Measurements from ENCODE around the gene SMARCE1.
A peak's percentile ranks its signal among the peaks of the same experiment; 100 is the strongest.
"Not testable (repeated sequence)": the region's sequence is repeated elsewhere in the genome, so short reads cannot be mapped to it uniquely, and the experiment has no call there.

SMARCE1 gene

DNA sequence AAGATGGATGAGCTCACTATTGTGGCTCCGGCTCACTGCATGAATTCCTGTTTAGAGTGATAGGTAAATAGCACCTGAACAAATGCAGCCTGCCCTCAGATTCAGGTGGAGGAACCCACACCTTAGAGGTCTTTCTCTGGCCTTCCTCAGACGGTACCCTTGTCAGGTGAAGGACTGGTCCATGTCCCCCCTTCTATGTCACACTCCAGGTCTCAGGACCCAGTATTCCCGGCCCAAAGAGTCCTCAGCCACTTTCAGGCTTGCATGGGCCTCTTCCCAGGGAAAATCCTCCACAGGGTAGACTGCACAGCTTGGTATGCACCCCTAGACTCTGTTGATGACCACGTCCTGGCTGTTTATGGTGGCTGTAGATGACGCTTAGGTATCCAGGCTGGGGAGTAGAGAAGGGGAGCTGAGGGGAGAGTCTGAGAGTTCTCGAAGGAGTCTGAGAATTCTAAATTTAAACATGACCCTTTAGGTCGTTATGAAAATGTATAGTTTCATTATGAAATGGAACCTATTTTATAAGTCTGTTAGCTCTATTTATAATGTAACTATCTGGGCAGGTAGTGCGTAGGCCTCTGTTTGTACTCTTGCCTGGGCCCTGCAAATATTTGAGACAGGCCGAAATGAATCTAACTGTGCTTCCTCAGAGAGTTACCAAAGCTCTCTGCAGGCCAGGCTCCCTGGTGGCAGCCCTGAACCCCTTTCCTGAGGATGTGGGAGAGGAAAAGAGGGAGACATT is 49.9 kb downstream of the SMARCE1 start:
- Mint-ChIP-seq H3K4me3 (peak overlapping the region; percentile 46), H3K9me3 (peaks cover 2% of the 10 kb centered on the region), H3K27me3 (no peaks in the 10 kb centered on the region), H3K4me1 (peaks cover 40% of the 10 kb centered on the region), H3K27ac (peak overlapping the region; percentile 93), H3K36me3 (no peaks in the 10 kb centered on the region)
- DNase-seq (ENCODE audit: low spot score in 2 of 2), result no peak
- no peak for ATAC-seq (ENCODE audit: low read depth)

DNA sequence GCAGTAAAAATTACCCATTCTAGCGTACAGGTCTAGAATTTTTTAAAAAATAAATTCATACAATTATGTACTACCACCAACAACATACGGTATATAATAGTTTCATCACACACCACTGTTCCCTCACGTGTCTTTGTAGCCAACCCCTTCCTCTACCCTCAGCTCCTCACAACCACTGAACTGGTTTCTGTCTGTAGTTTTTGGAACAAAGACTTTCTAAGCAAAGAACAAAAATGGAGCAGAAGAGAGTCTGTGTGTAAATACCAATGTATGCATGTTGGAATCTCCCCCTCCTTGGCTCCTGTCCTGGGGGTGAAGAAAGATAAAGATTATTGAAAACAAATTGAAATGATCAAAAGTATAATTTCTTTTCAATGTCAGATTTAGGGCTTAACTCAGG is 50.5 kb downstream of the SMARCE1 start:
- peak overlapping the region; percentile 93 for H3K27ac Mint-ChIP-seq
- ATAC-seq (ENCODE audit: low read depth) (no peak), DNase-seq (ENCODE audit: low spot score in 2 of 2) (no peak)
- peaks cover 2% of the 10 kb centered on the region for H3K9me3 Mint-ChIP-seq
- H3K27me3 Mint-ChIP-seq, result no peaks in the 10 kb centered on the region
- H3K36me3 Mint-ChIP-seq, result no peaks in the 10 kb centered on the region
- no peak overlapping the region for H3K4me3 Mint-ChIP-seq
- peaks cover 38% of the 10 kb centered on the region for H3K4me1 Mint-ChIP-seq

- Mint-ChIP-seq H3K4me1 (peaks cover 36% of the 10 kb centered on the region), H3K27ac (peak overlapping the region; percentile 93), H3K4me3 (no peak overlapping the region), H3K36me3 (no peaks in the 10 kb centered on the region), H3K27me3 (no peaks in the 10 kb centered on the region), H3K9me3 (peaks cover 2% of the 10 kb centered on the region)
- ATAC-seq (ENCODE audit: low read depth) (peak; percentile 43), DNase-seq (ENCODE audit: low spot score in 2 of 2) (peak in 1 of 2 donors; percentile 49)
Observed at GRCh38 chr17:40596261-40596919, 51.2 kb downstream of the SMARCE1 start.

- H3K27me3 Mint-ChIP-seq, result no peaks in the 10 kb centered on the region
- DNase-seq (ENCODE audit: low spot score in 2 of 2) (no peak), ATAC-seq (ENCODE audit: low read depth) (no peak)
- peaks cover 3% of the 10 kb centered on the region for H3K9me3 Mint-ChIP-seq
- H3K4me1 Mint-ChIP-seq, result peaks cover 32% of the 10 kb centered on the region
- no peak overlapping the region for H3K4me3 Mint-ChIP-seq
- H3K36me3 Mint-ChIP-seq, result peaks cover 6% of the 10 kb centered on the region
- no peak overlapping the region for H3K27ac Mint-ChIP-seq
Observed at GRCh38 chr17:40590742-40591141, 56.9 kb downstream of the SMARCE1 start.

- Mint-ChIP-seq H3K9me3 (peaks cover 5% of the 10 kb centered on the region), H3K27me3 (no peaks in the 10 kb centered on the region), H3K27ac (no peak overlapping the region), H3K36me3 (peaks cover 10% of the 10 kb centered on the region), H3K4me1 (peaks cover 34% of the 10 kb centered on the region), H3K4me3 (no peak overlapping the region)
- ATAC-seq (ENCODE audit: low read depth) (no peak), DNase-seq (ENCODE audit: low spot score in 2 of 2) (no peak)
Observed at GRCh38 chr17:40588552-40588951, 59.1 kb downstream of the SMARCE1 start.

DNA sequence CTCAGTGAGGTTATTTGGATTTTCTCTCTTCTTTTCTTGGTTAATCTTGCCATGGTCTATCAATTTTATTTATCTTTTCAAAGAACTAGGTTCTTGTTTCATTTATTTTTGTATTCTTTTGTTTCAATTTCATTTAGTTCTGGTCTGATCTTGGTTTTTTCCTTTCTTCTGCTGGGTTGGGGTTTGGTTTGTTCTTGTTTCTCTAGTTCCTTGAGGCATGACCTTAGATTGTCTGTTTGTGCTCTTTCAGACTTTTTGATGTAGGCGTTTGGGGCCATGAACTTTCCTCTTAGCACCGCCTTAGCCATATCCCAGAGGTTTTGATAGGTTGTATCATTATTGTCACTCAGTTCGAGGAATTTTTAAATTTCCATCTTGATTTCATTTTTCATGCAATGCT is 61.4 kb downstream of the SMARCE1 start:
- not testable (repeated sequence) for H3K27me3 Mint-ChIP-seq; DNase-seq (ENCODE audit: low spot score in 2 of 2); H3K9me3 Mint-ChIP-seq; ATAC-seq (ENCODE audit: low read depth)
- H3K4me3 Mint-ChIP-seq, result peak overlapping the region; percentile 18
- H3K27ac Mint-ChIP-seq, result peak overlapping the region; percentile 70
- H3K36me3 Mint-ChIP-seq, result peaks cover 10% of the 10 kb centered on the region
- H3K4me1 Mint-ChIP-seq, result peaks cover 46% of the 10 kb centered on the region

- not testable (repeated sequence) for H3K27me3 Mint-ChIP-seq; H3K9me3 Mint-ChIP-seq; H3K4me3 Mint-ChIP-seq; ATAC-seq (ENCODE audit: low read depth); DNase-seq (ENCODE audit: low spot score in 2 of 2)
- Mint-ChIP-seq H3K27ac (peak overlapping the region; percentile 70), H3K4me1 (peaks cover 50% of the 10 kb centered on the region), H3K36me3 (peaks cover 13% of the 10 kb centered on the region)
Observed at GRCh38 chr17:40584950-40585349, 62.7 kb downstream of the SMARCE1 start.

DNA sequence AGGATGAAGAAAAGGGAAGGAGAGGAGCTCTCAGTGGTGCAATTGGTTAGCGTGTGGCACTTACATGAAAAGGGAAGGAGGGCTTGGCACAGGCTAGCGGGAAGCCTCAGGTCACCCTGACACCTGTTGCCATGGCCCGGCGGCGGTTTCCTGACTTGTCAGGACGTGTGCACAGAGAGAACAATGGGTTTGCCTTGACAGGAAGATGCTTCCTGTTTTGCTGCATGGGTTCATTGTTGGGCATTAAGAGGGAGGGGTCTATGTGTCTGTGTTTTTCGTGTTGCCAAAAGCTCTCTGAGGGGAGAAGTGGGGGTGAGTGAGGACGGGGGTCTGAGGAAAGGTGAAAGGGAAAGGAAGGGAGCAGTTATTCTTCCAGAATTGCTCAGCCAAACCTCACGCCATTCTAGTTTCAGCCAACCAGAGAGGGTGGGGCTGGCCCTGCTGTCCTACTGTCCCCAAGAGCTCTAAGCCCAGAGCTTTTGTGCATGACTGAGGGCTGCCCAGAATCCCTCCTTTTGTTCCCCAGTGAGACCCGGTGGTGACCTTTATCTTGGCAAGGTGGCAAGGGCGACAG is 65.2 kb downstream of the SMARCE1 start:
- H3K9me3 Mint-ChIP-seq, result peaks cover 3% of the 10 kb centered on the region
- H3K27me3 Mint-ChIP-seq, result no peaks in the 10 kb centered on the region
- H3K4me3 Mint-ChIP-seq, result peak overlapping the region; percentile 65
- ATAC-seq (ENCODE audit: low read depth), result peak; percentile 80
- peak overlapping the region; percentile 76 for H3K27ac Mint-ChIP-seq
- peak in 1 of 2 donors; percentile 41 for DNase-seq (ENCODE audit: low spot score in 2 of 2)
- H3K36me3 Mint-ChIP-seq, result peaks cover 10% of the 10 kb centered on the region
- H3K4me1 Mint-ChIP-seq, result peaks cover 47% of the 10 kb centered on the region

GRCh38 chr17:40580140-40580539 is 67.5 kb downstream of the SMARCE1 start:
- Mint-ChIP-seq H3K9me3 (peaks cover 5% of the 10 kb centered on the region), H3K4me3 (no peak overlapping the region), H3K27me3 (no peaks in the 10 kb centered on the region), H3K36me3 (peaks cover 7% of the 10 kb centered on the region), H3K27ac (no peak overlapping the region), H3K4me1 (peaks cover 40% of the 10 kb centered on the region)
- no peak for DNase-seq (ENCODE audit: low spot score in 2 of 2)
- no peak for ATAC-seq (ENCODE audit: low read depth)

- H3K9me3 Mint-ChIP-seq, result peaks cover 10% of the 10 kb centered on the region
- no peak for DNase-seq (ENCODE audit: low spot score in 2 of 2)
- ATAC-seq (ENCODE audit: low read depth), result no peak
- no peaks in the 10 kb centered on the region for H3K27me3 Mint-ChIP-seq
- no peak overlapping the region for H3K27ac Mint-ChIP-seq
- H3K4me3 Mint-ChIP-seq, result no peak overlapping the region
- peaks cover 38% of the 10 kb centered on the region for H3K4me1 Mint-ChIP-seq
- peaks cover 5% of the 10 kb centered on the region for H3K36me3 Mint-ChIP-seq
Observed at GRCh38 chr17:40579471-40579870, 68.1 kb downstream of the SMARCE1 start.

DNA sequence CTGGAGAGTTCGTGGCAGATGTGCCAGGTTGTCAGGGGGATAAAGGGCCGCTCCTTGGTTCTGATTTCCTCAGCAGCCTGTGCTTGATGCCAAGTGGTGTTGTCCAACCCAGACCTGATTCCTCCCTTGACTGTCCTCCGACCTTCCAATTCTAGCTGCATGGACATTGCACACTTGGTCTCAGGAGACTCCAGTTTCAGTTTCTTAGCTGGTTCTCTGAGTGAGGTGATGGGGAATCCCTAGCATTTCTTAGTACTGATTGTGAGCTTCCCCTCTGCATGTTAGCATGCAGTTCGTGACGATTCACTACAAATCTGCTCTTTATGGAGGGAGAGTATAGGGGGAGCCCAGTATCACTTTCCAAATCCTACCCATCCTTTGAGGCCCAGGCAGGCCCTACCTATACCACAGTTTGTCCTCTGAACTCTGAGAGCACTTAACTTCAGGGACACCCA is 70.0 kb downstream of the SMARCE1 start:
- H3K9me3 Mint-ChIP-seq, result peaks cover 10% of the 10 kb centered on the region
- H3K4me3 Mint-ChIP-seq, result peak overlapping the region; percentile 65
- ATAC-seq (ENCODE audit: low read depth) (peak; percentile 86), DNase-seq (ENCODE audit: low spot score in 2 of 2) (peak in 1 of 2 donors; percentile 58)
- H3K4me1 Mint-ChIP-seq, result peaks cover 34% of the 10 kb centered on the region
- H3K36me3 Mint-ChIP-seq, result peaks cover 7% of the 10 kb centered on the region
- H3K27ac Mint-ChIP-seq, result peak overlapping the region; percentile 90
- no peaks in the 10 kb centered on the region for H3K27me3 Mint-ChIP-seq

GRCh38 chr17:40576113-40576740 is 71.4 kb downstream of the SMARCE1 start:
- Mint-ChIP-seq H3K36me3 (peaks cover 16% of the 10 kb centered on the region), H3K27ac (peak overlapping the region; percentile 70), H3K4me1 (peaks cover 29% of the 10 kb centered on the region), H3K27me3 (no peaks in the 10 kb centered on the region), H3K4me3 (no peak overlapping the region), H3K9me3 (peaks cover 14% of the 10 kb centered on the region)
- ATAC-seq (ENCODE audit: low read depth) (no peak), DNase-seq (ENCODE audit: low spot score in 2 of 2) (no peak)
